Smooth muscle cell (in vitro differentiated cells): ENCODE data around the gene SMTNL2. TPM values are rescaled to one million over a fixed set of nuclear protein-coding genes. Genes with fewer than 3 reads are reported as not detected.

ENCODE experiments used
- DNase-seq: peaks from one replicate; lab custom pipeline; 2025; ENCODE audit not compliant: unreplicated experiment; lab: John Stamatoyannopoulos, UW
- H2AFZ ChIP-seq: fragments of 200-600 bp; sonication (generic); 2 replicates; pipeline ENCODE4 v1.6.0; 2016; ENCODE audit warnings: antibody characterized with exemption, low read depth, mild to moderate bottlenecking
- H3F3A ChIP-seq: fragments of 200-600 bp; sonication (generic); 2 replicates; pipeline ENCODE4 v1.6.0; 2017; ENCODE audit warnings: antibody characterized with exemption, low read depth
- H3K27ac ChIP-seq: fragments of 200-600 bp; sonication (generic); 2 replicates; pipeline ENCODE4 v1.5.1; 2016; ENCODE audit warnings: low read depth, mild to moderate bottlenecking
- H3K27me3 ChIP-seq: fragments of 200-600 bp; sonication (generic); 2 replicates; pipeline ENCODE4 v1.6.1; 2016; ENCODE audit warnings: low read depth, mild to moderate bottlenecking
- H3K36me3 ChIP-seq: fragments of 200-600 bp; sonication (generic); 2 replicates; pipeline ENCODE4 v1.5.1; 2016; ENCODE audit warnings: low read depth
- H3K4me1 ChIP-seq: fragments of 200-600 bp; sonication (generic); 2 replicates; pipeline ENCODE4 v1.5.1; 2016; ENCODE audit warnings: low read depth
- H3K4me2 ChIP-seq: fragments of 200-600 bp; sonication (generic); 2 replicates; pipeline ENCODE4 v1.6.0; 2016; ENCODE audit warnings: mild to moderate bottlenecking
- H3K4me3 ChIP-seq: fragments of 200-600 bp; sonication (generic); 2 replicates; pipeline ENCODE4 v1.5.1; 2016; ENCODE audit warnings: mild to moderate bottlenecking
- H3K79me2 ChIP-seq: fragments of 200-600 bp; sonication (generic); 2 replicates; pipeline ENCODE4 v1.6.0; 2016; ENCODE audit warnings: low read depth, mild to moderate bottlenecking
- H3K9ac ChIP-seq: fragments of 200-600 bp; sonication (generic); 2 replicates; pipeline ENCODE4 v1.6.0; 2016; ENCODE audit warnings: low read depth
- H3K9me3 ChIP-seq: fragments of 200-600 bp; sonication (generic); replicated peaks from 2 replicates; pipeline ENCODE4 v1.5.1; 2016; ENCODE audit warnings: low read depth
- H4K20me1 ChIP-seq: fragments of 200-600 bp; sonication (generic); 2 replicates; pipeline ENCODE4 v1.6.0; 2016; ENCODE audit warnings: low read depth
- WGBS: methylation state at CpG from one replicate; pipeline ENCODE4 v1.1.7; 2016; ENCODE audit warnings: low lambda C conversion rate; 5-methylcytosine and 5-hydroxymethylcytosine counted together
- polyA plus RNA-seq: library from polyadenylated mRNA; unstranded; fragments of >200 nt; fragmentation: Nextera tagmentation; extraction: Ambion mirVana; gene quantifications from 2 replicates; pipeline ENCODE4 v1.2.1, GENCODE V29; 2016
- total RNA-seq: library from RNA; depleted of rRNA; stranded (reverse); fragments of >200 nt; gene quantifications from 2 replicates; pipeline ENCODE4 v1.2.3, GENCODE V29; 2014
- TF ChIP-seq, protein P1 (sequence below): fragments of 200-600 bp; sonication (generic); IDR thresholded peaks from 2 replicates; pipeline ENCODE4 v1.5.1; 2017; ENCODE audit warnings: borderline replicate concordance, mild to moderate bottlenecking, antibody characterized with exemption; ENCODE audit not compliant: insufficient read depth, poor library complexity, severe bottlenecking

SMTNL2 gene
- total and polyA plus RNA-seq, 2 experiments from 2014 or later, result 5.1 to 8.3 TPM

DNA sequence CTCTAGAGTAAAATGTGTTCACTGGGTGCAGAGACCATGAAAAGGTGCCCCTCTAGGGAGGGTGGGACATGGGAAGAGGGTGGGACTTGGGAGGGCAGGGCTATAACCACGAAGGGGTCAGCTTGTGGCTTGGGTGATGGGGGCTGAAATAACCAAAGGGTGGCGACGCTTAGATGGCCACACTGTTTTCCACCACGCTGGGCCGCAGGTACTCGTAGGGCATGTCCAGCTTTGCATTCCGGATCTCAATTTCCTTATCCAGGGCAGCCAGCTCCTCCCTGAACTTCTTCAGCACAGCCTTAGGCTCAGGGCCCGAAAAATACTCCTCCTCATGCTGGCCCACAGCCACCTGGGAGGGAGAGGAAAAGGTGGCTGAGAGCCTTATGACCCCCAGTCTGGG, 47.1 kb downstream of the SMTNL2 start:
- Histone ChIP-seq H3K36me3 (no peaks in the 10 kb centered on the region), H2AFZ (no peak overlapping the region), H3K27ac (no peak overlapping the region), H3K9ac (no peak overlapping the region), H4K20me1 (no peaks in the 10 kb centered on the region), H3K4me2 (no peak overlapping the region), H3K9me3 (no peaks in the 10 kb centered on the region), H3K4me1 (peaks cover 4% of the 10 kb centered on the region), H3F3A (no peaks in the 10 kb centered on the region), H3K27me3 (peaks cover under 1% of the 10 kb centered on the region), H3K4me3 (no peak overlapping the region), H3K79me2 (no peaks in the 10 kb centered on the region)
- 91% methylated on average over 8 of the region's 8 CpGs for WGBS
- no peak for DNase-seq
- TF ChIP-seq, protein P1, sequence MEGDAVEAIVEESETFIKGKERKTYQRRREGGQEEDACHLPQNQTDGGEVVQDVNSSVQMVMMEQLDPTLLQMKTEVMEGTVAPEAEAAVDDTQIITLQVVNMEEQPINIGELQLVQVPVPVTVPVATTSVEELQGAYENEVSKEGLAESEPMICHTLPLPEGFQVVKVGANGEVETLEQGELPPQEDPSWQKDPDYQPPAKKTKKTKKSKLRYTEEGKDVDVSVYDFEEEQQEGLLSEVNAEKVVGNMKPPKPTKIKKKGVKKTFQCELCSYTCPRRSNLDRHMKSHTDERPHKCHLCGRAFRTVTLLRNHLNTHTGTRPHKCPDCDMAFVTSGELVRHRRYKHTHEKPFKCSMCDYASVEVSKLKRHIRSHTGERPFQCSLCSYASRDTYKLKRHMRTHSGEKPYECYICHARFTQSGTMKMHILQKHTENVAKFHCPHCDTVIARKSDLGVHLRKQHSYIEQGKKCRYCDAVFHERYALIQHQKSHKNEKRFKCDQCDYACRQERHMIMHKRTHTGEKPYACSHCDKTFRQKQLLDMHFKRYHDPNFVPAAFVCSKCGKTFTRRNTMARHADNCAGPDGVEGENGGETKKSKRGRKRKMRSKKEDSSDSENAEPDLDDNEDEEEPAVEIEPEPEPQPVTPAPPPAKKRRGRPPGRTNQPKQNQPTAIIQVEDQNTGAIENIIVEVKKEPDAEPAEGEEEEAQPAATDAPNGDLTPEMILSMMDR, result no peak

DNA sequence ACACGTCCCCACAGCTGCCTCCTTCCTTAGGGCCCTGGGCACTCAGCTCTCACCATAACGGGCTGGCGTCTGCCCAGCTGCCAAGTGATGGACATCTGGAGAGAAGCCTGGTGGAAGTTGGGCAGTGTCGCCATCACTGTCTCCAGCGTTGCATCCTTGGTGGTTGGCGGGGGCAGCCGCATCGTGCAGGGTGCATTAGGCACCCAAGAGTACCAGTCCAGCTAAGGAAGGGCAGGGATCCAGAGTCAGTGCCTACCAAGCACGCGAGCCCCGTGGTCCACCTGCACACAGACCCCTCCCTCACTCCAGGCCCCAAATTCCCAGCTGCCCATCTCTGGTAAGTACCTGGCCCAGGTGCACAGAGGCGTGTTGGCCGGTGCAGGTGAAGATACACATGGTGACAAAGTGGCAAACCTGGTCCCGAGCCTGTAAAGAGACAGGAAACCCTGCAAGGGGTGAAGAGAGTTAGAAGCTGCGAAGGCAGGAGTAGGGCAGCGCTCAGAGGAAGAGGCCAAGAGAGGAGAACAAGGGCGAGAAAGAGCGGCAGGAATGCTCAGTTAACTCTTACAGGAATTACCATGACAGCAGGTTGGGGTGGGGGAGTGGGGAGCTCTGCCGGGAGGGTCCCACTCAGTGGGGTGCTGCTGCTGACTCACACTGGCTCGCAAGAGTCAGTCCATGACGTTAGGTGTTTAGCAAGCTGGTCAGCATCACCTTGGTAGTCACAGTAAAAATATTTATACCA, 47.7 kb downstream of the SMTNL2 start:
- WGBS, result 81% methylated on average over 21 of the region's 21 CpGs
- H3K79me2 ChIP-seq, result no peaks in the 10 kb centered on the region
- peaks cover 4% of the 10 kb centered on the region for H3K4me1 ChIP-seq
- no peak overlapping the region for H3K4me2 ChIP-seq
- H2AFZ ChIP-seq, result no peak overlapping the region
- no peaks in the 10 kb centered on the region for H3F3A ChIP-seq
- H3K9ac ChIP-seq, result no peak overlapping the region
- no peaks in the 10 kb centered on the region for H4K20me1 ChIP-seq
- H3K4me3 ChIP-seq, result no peak overlapping the region
- H3K27ac ChIP-seq, result no peak overlapping the region
- no peaks in the 10 kb centered on the region for H3K9me3 ChIP-seq
- TF ChIP-seq, protein P1, result no peak
- no peaks in the 10 kb centered on the region for H3K36me3 ChIP-seq
- H3K27me3 ChIP-seq, result peaks cover 6% of the 10 kb centered on the region
- DNase-seq, result no peak

DNA sequence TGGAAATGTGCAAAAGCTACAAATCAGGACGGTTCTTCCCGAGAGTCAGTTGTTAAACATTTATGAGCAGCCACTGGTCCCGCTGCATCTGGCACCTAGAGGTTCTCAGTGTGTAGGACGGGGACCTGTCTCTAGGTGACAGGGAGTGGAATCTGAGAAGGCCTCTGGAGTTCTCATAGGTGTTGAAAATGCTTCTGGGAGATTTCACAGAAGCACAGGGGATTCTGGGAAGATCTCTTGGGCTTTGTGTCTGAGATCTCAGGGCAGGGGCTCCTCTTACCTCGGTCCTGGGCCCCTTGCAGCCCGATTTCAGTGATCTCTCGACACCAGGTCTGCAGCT, 48.2 kb downstream of the SMTNL2 start:
- H3K4me1 ChIP-seq, result peaks cover 4% of the 10 kb centered on the region
- no peaks in the 10 kb centered on the region for H4K20me1 ChIP-seq
- no peak overlapping the region for H3K4me2 ChIP-seq
- H2AFZ ChIP-seq, result no peak overlapping the region
- H3K27ac ChIP-seq, result no peak overlapping the region
- no peaks in the 10 kb centered on the region for H3K9me3 ChIP-seq
- TF ChIP-seq, protein P1, result no peak
- DNase-seq, result no peak
- H3K27me3 ChIP-seq, result peaks cover 12% of the 10 kb centered on the region
- H3K36me3 ChIP-seq, result no peaks in the 10 kb centered on the region
- H3K4me3 ChIP-seq, result no peak overlapping the region
- H3K9ac ChIP-seq, result no peak overlapping the region
- 72% methylated on average over 7 of the region's 7 CpGs for WGBS
- no peaks in the 10 kb centered on the region for H3K79me2 ChIP-seq
- no peaks in the 10 kb centered on the region for H3F3A ChIP-seq

DNA sequence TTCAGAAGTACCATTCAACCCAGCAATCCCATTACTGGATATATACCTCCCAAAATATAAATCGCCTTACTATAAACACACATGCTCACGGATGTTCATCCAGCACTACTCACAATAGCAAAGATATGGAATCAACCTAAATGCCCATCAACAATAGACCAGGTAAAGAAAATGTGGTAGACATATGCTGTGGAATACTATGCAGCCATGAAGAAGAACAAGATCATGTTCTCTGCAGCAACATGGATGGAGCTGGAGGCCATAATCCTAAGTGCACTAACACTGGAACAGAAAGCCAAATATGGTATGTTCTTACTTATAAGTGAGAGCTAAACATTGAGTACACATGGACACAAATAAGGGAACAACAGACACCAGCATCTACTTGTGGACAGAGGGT, 49.3 kb downstream of the SMTNL2 start:
- Histone ChIP-seq H3F3A (no peaks in the 10 kb centered on the region), H3K4me1 (peaks cover 4% of the 10 kb centered on the region), H3K27me3 (peaks cover 15% of the 10 kb centered on the region), H3K27ac (no peak overlapping the region), H3K4me3 (no peak overlapping the region), H3K4me2 (no peak overlapping the region), H3K9me3 (no peaks in the 10 kb centered on the region), H3K36me3 (no peaks in the 10 kb centered on the region), H3K9ac (no peak overlapping the region), H2AFZ (no peak overlapping the region), H4K20me1 (no peaks in the 10 kb centered on the region), H3K79me2 (no peaks in the 10 kb centered on the region)
- TF ChIP-seq, protein P1, result no peak
- no peak for DNase-seq
- 90% methylated on average over 2 of the region's 2 CpGs for WGBS
